ENCODE measurements around the gene CTDSP1.

The CTDSP1 gene

DNA sequence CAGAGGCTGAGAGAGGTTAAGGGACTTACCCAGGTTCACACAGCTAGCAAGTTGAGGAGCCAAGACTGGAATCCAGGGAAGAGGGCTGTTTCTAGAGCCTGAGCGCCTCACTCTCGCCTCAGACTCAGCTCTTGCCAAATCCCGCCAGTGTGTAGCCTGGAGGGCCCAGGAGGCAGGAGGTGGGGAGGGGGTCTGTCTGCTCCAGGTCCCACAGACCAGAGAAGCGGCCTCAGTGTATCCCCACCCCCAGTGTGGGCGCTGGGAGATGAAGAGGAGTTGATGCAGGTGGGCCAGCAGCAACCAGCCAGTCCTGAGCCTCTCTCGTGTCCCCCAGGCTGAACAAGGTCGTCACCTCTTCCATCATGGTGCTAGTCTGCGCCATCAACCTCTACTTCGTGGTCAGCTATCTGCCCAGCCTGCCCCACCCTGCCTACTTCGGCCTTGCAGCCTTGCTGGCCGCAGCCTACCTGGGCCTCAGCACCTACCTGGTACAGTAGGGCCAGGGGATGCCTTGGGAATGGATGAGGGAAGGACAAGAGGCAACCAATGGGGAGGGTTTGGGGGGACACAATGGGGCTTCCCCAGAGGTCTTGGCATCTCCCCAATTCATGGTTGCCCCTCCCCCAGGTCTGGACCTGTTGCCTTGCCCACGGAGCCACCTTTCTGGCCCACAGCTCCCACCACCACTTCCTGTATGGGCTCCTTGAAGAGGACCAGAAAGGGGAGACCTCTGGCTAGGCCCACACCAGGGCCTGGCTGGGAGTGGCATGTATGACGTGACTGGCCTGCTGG lies 5.2 kb upstream of the CTDSP1 start:
- TF ChIP-seq, protein P1, sequence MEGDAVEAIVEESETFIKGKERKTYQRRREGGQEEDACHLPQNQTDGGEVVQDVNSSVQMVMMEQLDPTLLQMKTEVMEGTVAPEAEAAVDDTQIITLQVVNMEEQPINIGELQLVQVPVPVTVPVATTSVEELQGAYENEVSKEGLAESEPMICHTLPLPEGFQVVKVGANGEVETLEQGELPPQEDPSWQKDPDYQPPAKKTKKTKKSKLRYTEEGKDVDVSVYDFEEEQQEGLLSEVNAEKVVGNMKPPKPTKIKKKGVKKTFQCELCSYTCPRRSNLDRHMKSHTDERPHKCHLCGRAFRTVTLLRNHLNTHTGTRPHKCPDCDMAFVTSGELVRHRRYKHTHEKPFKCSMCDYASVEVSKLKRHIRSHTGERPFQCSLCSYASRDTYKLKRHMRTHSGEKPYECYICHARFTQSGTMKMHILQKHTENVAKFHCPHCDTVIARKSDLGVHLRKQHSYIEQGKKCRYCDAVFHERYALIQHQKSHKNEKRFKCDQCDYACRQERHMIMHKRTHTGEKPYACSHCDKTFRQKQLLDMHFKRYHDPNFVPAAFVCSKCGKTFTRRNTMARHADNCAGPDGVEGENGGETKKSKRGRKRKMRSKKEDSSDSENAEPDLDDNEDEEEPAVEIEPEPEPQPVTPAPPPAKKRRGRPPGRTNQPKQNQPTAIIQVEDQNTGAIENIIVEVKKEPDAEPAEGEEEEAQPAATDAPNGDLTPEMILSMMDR (IDR thresholded peaks at IDR 0.05), result no peak

DNA sequence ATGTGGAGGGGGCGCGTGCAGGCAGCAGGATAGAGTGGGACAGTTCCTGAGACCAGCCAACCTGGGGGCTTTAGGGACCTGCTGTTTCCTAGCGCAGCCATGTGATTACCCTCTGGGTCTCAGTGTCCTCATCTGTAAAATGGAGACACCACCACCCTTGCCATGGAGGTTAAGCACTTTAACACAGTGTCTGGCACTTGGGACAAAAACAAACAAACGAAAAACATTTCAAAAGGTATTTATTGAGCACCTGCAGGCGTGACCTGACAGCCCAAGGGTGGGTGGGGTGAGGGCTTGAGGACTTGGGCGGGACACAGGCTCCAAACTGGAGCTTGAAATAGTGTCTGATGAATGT lies 4.6 kb upstream of the CTDSP1 start:
- TF ChIP-seq, protein P1 (IDR thresholded peaks at IDR 0.05), result no peak

DNA sequence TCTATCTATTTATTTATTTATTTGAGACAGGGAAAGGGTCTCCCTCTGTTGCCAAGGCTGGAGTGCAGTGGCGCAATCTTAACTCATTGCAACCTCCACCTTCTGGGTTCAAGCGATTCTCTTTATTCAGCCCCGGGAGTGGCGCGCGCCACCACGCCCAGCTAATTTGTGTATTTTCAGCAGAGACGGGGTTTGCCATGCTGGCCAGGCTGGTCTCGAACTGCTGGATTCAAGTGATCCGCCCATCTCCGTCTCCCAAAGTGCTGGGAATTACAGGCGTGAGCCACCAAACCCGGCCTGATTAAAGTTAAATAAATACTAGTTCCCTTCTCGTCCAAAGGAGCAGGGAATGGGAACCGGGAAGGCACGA lies 4.2 kb upstream of the CTDSP1 start:
- TF ChIP-seq, protein P1 (IDR thresholded peaks at IDR 0.05), result no peak

DNA sequence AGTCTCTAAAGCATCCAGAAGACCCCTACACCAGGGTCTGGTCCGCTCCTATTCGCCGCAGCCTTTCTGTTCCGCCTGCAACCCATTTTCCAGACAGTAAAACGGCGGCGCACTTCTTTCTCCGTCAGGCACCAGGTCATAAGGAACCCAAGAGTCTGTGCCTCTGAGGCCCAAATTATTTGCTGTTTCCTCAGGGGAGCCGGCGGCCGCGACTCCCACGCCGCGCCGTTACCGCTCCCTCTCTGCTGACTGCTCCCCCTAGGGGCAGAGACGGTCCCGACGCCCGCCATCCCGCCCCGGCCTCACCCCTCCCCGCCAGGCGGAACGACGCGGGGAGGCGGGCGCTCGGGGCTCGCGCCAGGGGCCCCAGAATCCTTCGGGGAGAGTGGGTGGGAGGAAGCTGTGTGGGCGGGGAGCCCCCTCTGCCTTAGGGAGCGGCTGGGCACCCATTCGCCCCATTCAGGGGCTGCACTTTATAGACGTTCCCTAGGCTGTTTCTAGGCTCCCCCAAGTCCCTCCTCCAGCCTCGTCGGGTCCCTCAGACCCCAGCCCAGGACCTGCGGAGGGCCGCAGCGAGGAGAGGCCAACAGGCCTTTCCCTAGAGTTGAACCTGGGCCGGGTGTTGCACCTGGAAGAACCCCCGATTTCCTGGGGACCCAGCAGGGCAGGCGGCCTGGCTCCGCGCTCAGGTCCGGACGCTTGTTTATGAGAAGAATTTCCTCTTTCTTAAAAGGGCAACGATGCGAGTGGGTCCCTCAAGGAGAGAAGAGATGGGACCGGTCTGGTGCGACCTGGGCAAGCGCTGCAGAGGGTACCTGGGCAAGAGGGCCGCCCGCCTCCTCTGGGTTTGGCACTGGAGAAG lies 3.6 kb upstream of the CTDSP1 start:
- TF ChIP-seq, protein P1 (IDR thresholded peaks at IDR 0.05), result peak; percentile 83

DNA sequence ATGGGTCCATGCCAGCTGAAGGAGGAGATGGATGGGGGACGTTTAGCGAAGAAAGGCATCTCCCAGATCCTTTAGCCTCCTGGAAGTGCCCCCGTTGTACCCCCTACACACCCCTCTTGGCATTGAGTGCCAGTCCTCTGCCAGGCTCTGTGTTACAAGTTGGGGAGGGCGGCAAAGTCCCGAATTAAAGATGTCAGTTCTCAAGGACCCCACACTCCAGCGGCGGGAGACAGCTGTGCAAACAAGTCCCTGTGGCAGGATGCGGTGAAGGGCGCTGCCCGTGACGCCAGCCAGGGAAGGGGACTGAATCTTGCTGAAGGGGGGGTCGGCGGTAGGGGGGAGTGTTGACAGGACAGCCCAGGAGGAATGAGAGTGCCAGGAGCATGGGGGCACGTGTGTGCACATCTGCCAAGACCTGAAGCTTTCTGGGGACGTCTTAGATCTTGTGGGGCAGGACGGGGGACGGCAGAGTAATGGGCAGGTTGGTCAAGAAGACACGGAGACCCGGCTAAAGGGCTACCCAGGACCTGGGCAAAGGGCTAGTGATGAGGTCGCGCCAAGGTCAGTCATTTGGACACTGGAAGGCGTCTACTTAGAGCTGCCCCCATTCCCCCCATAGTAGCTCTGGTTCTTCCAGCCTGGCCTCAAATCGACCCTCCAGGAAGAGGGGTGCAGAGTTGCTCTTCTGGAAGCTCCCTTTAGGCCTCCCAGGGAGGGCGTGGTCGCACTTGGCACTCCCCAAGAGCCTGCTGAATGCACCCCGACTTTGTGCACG lies 2.8 kb upstream of the CTDSP1 start:
- TF ChIP-seq, protein P1 (IDR thresholded peaks at IDR 0.05), result no peak

DNA sequence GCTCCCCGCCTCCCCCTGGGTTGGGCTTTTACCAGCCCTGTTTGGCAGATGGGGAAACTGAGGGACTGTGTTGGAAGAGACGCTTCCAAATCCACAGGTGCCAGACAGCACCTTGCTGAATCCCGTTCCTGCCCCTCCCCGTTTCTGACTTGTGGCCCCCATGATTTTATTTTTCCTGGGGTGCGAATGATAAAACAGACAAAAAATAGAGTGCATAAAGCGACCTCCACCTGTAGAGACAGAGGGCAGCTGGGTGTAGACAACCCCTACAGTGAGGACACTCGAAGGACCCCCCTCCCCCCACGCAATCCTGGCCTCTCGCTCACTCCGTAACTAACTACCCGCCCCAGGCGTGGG lies 2.2 kb upstream of the CTDSP1 start:
- TF ChIP-seq, protein P1 (IDR thresholded peaks at IDR 0.05), result no peak

DNA sequence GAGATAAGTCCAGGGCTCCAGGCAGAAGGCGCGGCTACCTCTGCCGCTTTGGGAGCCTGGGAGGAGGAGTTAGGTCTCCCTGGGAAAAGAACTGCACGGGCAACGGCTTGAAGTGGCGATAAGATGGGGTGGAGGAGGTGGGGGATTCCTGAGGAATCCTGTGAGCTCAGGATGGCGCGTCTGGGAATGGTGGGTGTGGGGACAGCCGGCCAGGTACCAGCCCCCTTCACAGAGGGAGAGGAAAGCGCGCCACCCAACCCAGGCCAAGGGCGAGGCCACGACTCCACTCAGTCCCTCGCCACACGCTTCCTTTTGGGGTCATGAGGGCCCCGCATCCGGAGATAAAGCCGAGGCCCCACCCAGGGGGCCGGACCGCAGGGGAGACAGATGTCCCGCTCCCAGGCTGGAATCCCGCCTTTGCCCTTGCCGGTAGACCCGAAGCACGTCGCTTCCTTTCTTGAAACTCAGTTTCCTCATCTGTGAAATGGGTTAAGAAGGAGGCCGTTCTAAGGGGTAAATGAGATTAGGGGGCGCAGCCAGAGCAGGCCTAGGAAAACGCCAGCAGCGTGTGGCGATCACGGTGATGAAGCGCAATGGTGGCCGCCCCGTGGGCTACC lies 1.7 kb upstream of the CTDSP1 start:
- TF ChIP-seq, protein P1 (IDR thresholded peaks at IDR 0.05), result no peak
